A549 (cell line): ENCODE data around the gene KRT16.
"Not testable (repeated sequence)": the region's sequence is repeated elsewhere in the genome, so short reads cannot be mapped to it uniquely, and the experiment has no call there.

Source experiments
- EHMT2 ChIP-seq: fragments of 200-600 bp; sonication (generic); IDR thresholded peaks from 2 replicates; pipeline ENCODE4 v1.6.1; 2016; ENCODE audit warnings: antibody characterized with exemption, low read depth, mild to moderate bottlenecking, moderate library complexity
- HDAC2 ChIP-seq: fragments of 200-600 bp; sonication (generic); IDR thresholded peaks from 2 replicates; pipeline ENCODE4 v1.6.1; 2016
- HOXA7 ChIP-seq: fragments of 250-450 bp; sonication (Bioruptor Pico); IDR thresholded peaks from 2 replicates; pipeline ENCODE4 v1.5.0; 2020; ENCODE audit warnings: mild to moderate bottlenecking, moderate library complexity
- TF ChIP-seq, protein P1 (sequence below): fragments of 150-350 bp; IDR thresholded peaks from 2 replicates; pipeline ENCODE4 v1.6.1; 2014; ENCODE audit warnings: low read depth, mild to moderate bottlenecking, low read length
- TF ChIP-seq, protein P2 (sequence below): fragments of >200 bp; sonication (Bioruptor Twin); formaldehyde crosslinking; IDR thresholded peaks from 3 replicates; pipeline ENCODE4 v1.5.1; 2016

DNA sequence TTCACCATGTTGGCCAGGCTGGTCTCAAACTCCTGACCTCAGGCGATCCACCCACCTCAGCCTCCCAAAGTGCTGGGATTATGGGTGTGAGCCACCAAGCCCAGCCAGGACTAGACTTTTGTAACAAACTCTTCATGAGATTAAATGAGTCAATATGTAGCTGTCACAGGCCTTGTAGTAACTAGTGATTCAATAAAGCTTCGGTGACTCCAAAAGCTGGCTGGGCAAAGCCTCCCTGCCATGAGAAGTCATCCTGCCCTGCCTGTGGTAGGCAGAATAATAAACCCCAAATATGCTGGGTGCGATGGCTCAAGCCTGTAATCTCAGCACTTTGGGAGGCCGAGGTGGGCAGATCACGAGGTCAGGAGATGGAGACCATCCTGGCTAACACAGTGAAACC, 28.0 kb upstream of the KRT16 start:
- TF ChIP-seq, protein P1, sequence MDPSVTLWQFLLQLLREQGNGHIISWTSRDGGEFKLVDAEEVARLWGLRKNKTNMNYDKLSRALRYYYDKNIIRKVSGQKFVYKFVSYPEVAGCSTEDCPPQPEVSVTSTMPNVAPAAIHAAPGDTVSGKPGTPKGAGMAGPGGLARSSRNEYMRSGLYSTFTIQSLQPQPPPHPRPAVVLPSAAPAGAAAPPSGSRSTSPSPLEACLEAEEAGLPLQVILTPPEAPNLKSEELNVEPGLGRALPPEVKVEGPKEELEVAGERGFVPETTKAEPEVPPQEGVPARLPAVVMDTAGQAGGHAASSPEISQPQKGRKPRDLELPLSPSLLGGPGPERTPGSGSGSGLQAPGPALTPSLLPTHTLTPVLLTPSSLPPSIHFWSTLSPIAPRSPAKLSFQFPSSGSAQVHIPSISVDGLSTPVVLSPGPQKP = not testable (repeated sequence)
- not testable (repeated sequence) for TF ChIP-seq HOXA7, EHMT2, HDAC2
- TF ChIP-seq, protein P2, sequence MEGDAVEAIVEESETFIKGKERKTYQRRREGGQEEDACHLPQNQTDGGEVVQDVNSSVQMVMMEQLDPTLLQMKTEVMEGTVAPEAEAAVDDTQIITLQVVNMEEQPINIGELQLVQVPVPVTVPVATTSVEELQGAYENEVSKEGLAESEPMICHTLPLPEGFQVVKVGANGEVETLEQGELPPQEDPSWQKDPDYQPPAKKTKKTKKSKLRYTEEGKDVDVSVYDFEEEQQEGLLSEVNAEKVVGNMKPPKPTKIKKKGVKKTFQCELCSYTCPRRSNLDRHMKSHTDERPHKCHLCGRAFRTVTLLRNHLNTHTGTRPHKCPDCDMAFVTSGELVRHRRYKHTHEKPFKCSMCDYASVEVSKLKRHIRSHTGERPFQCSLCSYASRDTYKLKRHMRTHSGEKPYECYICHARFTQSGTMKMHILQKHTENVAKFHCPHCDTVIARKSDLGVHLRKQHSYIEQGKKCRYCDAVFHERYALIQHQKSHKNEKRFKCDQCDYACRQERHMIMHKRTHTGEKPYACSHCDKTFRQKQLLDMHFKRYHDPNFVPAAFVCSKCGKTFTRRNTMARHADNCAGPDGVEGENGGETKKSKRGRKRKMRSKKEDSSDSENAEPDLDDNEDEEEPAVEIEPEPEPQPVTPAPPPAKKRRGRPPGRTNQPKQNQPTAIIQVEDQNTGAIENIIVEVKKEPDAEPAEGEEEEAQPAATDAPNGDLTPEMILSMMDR = not testable (repeated sequence)
